SIG-M5 treated with dmso at 0.1 percent for 504 hours (cell line): ENCODE results near the gene FILIP1.
"Not testable (repeated sequence)": the region's sequence is repeated elsewhere in the genome, so short reads cannot be mapped to it uniquely, and the experiment has no call there.

Experiments used
- DNase-seq: peaks from one replicate; lab custom pipeline; 2025; ENCODE audit not compliant: unreplicated experiment; lab: John Stamatoyannopoulos, UW

FILIP1 gene

DNA sequence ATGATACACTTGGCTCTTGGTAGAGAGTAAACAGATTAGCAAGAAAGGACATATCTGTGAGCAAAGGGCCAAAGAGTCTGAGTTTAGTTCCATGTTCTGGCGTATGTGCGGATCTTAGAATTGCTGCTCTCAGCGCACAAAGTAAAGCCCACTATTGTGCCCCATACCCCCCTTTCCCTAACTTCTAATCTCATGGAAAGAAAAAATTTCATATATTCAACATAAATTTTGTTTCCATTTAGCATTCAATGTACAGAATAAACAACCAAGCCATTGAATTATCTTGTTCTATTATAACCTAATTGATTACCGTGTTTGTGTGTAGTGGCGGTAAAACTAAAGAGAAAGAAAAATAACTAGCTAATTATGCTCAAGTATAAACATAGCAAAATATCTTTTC, 30.5 kb downstream of the FILIP1 start:
- no peak for DNase-seq

DNA sequence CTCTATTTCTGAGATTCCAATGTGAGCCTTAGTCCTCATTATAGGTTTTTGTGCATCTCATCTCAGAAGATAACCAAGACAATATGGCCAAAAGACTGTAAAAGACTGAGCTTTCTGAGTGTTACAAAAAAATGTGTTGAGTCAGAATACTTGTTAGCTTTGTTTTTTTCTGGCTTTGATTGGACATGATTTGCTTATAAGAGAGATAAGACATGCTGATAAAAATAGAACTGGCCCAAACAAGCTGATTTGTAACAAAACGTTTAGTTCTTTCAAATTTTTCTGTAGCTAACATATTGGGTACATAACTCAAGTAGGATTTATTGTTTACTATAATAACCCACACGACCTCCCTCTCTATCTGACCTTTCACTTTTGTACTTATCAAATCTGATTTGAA, 32.9 kb downstream of the FILIP1 start:
- no peak for DNase-seq

DNA sequence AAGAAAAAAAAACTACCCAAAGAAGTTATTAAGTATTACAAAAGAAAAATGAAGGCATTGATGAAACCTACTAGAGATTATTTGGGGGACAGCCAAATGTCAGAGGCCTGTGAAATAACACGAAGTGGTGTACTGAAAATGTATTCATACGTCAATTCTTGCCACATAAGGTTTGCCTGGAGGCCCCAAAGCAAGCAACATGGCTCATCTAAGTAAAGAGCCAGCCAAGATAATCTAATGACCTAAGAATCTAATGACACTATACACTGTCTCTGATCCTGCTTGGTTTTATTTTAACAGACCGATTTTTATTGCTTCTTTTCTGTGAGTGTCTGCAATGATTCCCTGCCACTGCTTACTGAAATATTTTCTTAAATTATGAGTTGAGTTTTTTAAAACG, 34.7 kb downstream of the FILIP1 start:
- DNase-seq: no peak

DNA sequence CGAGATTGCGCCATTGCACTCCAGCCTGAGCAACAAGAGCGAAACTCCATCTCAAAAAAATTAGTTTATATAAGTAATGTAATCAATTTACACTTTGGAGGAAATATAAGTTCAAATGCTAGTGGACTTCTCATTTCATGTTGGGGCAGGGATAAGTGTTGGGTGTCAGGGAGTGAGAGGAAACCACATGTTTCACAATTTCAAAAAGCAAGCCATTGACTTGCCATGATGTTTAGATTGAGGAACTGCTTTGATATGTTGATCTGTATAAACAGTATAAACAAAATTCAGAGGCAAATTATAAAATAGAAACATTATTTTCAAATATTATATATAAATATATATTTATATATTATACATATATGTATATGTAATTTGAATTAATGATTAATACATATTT, 42.7 kb downstream of the FILIP1 start:
- DNase-seq: peak; percentile 4

DNA sequence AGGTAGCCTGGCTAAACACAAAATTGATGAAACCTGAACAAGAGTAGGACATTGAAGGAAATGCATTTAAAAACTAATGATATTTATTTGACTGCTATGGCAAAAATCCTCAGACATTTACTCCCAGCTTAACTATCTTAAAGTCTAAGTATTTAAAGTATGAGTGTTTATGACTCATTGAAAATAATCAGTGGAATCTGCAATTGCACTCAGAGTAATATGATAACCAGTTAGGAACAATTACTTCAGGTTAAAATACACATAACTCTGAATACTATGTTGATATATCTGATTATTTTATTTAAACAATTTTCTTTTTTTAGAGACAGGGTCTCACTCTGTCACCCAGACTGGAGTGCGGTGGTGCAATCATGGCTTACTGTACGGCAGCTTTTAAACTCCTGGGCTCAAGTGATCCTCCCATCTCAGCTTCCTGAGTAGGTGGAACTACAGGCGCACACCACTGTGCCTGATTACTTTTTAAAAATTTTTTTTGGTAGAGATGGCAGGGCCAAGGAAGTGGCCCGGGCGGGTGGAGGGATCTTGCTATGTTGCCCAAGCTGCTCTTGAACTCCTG, 43.9 kb downstream of the FILIP1 start:
- no peak for DNase-seq

DNA sequence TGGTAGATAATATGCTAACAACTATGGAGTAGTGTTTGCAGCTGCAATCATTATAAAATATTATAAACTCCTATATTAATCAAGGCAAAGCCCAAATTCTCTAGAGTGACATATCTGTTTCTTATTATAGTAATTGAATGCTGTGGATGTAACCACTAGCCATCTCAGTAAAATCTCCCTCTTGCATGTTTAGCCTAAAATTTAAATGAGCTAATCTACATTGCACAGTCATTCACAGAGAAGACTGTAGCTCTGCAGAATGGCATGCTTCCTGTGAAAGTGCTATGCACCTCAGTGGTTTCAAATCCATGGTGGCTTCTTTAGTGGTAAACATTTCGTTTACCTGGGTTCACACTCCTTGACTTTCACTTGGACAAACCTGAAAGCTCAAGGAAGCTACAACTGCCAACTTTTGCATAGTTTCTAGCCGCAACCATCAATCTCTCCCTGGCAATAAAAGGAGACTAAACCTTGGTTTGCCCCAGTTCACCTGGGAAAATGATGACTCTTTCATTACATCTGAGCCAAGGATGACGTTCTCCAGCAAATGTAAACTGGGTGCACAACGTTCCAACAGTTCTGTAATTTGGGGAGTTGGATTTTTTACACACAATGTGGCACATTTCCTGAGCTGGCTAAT, 47.2 kb downstream of the FILIP1 start:
- DNase-seq: no peak

DNA sequence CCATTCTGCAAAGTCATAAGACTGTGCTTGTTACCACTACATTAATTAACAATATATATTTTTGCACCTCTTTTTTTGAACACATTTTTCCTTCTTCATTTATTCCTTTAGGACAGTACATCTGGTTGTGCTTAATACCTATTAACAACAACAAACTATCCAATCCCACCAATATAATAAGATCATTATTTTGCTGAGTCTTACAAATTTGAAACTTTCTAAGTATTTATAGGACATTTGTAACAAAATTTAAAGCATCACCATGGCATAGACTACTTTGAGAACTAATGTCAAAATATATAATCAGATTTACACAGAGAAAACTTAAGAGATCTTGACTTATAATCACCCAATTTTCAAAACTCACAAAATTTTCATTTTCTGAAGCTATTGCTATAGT, 47.9 kb downstream of the FILIP1 start:
- DNase-seq: no peak

DNA sequence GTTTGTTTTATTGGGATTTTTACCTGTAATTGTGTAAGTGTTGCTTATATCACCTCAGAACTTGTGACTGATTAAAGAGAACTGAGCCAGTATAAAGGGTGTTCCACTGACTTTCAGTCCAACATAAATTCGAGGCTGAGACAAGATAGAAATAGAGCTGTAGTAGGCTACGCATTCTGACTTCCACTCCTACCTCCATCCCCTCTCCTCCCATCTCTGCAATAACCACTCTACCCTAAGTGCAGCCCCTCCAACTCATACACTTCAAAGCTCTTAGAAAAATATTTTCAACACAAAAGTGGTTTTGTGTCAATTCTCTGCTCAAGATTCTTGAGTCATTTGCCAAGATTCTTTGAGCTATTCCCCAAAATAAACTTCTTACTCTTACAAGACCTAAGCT, 48.7 kb downstream of the FILIP1 start:
- DNase-seq: no peak

DNA sequence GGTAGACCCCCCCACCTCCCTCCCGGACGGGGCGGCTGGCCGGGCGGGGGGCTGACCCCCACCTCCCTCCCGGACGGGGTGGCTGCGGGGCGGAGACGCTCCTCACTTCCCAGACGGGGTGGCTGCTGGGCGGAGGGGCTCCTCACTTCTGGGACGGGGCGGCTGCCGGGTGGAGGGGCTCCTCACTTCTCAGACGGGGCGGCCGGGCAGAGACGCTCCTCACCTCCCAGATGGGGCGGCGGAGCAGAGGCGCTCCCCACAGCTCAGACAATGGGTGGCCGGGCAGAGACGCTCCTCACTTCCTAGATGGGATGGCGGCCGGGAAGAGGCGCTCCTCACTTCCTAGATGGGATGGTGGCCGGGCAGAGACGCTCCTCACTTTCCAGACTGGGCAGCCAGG, 51.7 kb downstream of the FILIP1 start:
- DNase-seq: not testable (repeated sequence)

DNA sequence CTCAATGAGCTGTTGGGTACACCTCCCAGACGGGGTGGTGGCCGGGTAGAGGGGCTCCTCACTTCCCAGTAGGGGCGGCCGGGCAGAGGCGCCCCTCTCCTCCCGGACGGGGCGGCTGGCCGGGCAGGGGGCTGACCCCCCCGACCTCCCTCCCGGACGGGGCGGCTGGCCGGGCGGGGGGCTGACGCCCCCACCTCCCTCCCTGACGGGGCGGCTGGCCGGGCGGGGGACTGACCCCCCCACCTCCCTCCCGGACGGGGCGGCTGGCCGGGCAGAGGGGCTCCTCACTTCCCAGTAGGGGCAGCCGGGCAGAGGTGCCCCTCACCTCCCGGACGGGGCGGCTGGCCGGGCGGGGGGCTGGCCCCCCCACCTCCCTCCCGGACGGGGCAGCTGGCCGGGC, 52.1 kb downstream of the FILIP1 start:
- DNase-seq: not testable (repeated sequence)

DNA sequence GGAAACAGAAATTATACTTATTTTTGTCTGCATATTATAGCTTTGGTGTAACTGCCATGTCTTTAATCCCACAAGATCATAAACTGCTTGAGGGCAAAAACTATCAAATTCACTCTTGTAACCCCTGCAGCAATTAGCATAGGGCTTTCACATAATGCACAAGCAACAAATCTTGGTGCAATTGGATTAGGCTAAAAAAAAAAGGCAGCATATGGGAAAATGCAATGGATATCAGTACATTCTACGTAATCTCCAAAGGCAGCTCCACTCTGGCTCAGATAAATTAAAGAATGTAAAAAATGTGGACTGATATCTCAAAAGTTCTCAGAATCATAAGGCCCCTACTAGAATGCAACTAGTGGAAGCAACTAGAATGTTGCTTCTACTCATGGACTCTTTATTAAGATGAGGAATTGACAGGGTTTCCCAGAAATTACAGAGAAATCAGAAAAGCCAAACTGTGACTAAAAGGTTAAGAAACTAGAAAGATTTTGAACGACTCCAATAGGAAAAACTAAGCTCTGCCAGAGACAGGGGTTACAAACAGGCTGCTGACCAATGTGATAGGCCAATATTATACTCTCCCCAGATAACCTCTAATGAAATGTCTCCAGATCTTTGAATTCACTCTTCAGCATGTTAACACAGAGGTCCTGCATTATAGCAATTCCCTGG, 55.0 kb downstream of the FILIP1 start:
- no peak for DNase-seq

DNA sequence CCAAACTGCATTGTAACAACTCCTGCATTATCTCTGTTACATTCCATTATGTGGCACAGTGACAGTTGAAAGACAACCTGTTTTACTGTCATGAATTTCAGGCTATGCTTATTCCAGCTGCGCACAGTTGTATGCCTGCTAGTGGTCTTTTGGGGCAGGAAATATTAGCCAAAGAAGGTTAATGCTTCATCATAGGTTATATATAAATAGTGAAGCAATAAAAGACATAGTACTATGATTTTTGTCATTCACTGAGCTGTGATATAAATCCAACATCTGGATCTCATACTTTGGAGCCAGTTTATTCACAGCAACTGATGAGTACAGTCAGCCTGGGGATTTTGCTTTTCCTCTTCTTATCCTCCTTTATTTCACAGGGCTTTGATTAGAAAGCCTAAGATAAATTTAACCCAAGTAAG, 55.6 kb downstream of the FILIP1 start:
- no peak for DNase-seq

DNA sequence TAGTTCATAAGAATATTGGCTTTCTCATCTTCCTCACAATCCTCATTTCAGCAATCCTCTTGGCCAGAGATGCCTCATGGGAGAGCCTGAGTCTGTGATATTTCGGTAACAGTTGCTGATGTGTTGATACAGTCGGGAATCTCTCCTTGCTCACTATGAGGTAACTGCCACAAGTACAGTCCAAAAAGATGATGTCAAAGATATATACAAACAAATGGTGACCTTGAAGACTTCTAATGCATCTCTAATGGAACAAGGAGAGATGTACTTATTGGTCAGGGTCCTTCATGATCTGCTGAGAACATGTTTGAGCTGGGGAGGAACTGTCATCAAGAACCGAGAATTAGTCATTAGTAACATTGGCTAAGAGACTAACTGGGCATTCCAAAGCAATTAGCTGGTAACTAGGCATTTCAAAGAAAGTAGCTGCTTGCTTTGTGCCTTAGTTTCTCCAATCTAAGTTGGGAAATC, 56.1 kb downstream of the FILIP1 start:
- DNase-seq: no peak

DNA sequence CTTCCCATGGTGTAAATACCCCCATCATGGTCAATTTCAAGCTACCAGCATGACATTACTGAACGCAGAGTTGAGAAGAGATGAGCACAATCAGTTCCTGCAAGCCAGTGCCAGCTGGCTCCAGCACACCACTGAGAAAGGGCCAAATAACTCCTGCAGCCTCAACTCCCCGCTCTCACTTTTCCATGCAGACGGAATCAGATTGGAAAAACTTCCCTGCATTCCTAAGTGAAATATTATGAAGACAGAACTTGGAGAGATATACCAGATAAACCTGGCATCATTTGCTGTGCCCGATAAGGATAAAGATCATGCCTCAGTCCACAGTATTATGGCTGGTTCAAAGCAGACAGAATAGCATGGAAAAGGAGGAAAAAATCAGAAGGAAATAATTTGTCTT, 56.7 kb downstream of the FILIP1 start:
- no peak for DNase-seq

DNA sequence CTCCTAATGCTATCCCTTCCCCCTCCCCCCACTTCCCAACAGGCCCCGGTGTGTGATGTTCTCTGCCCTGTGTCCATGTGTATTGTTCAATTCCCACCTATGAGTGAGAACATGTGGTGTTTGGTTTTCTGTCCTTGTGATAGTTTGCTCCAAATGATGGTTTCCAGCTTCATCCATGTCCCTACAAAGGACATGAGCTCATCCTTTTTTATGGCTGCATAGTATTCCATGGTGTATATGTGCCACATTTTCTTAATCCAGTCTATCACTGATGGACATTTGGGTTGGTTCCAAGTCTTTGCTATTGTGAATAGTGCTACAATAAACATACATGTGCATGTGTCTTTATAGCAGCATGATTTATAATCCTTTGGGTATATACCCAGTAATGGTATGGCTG, 60.8 kb downstream of the FILIP1 start:
- not testable (repeated sequence) for DNase-seq

DNA sequence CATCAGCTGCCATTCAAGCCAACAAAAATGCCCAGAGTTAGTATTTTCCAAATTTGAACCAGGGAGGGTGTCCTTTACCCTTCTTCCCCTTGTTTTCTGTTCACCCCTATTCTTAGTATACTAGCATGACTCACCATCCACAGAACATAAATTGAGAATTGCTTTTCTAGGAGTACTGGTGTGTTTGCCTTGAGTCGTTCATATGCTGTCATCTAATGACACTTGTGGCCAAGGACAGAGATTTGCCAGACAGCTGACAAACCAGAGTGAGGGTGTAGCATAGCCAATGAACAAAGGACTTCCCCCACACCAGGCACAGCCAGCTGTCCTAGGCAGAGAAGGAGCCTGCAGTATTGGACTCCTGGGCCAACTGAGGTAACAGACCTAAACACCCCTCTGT, 62.2 kb downstream of the FILIP1 start:
- no peak for DNase-seq

DNA sequence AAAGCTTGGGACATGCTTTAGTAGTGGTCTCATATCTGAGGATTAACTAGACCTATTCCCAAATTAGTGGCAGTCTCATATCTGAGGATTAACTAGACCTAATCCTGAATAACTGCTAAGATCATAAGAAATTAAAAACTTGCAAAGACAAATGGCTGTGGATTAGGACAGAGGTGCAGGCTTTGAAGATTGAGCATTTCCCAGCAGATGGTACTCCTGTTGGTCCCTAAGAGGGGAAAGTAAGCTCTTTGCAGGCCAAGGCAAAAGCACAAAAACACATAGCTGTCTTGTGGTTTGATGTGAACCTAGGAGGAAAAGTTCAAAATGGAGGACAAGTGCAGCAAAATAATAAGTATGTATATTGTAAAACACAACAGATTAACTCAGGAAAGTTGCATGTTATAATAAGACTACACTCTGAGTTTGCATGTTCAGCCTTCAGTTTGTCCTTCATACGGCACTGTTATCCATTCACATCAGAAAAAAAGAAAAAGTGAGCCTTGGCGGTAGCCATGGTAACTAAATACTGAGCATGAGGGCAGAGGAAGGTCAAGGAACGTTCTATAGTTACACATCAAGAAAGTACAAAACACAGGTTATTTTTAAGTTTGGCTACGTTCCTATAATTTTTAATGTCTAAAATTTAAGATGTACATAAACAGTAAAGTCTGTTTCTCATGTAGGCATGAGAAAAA, 62.8 kb downstream of the FILIP1 start:
- DNase-seq: no peak

DNA sequence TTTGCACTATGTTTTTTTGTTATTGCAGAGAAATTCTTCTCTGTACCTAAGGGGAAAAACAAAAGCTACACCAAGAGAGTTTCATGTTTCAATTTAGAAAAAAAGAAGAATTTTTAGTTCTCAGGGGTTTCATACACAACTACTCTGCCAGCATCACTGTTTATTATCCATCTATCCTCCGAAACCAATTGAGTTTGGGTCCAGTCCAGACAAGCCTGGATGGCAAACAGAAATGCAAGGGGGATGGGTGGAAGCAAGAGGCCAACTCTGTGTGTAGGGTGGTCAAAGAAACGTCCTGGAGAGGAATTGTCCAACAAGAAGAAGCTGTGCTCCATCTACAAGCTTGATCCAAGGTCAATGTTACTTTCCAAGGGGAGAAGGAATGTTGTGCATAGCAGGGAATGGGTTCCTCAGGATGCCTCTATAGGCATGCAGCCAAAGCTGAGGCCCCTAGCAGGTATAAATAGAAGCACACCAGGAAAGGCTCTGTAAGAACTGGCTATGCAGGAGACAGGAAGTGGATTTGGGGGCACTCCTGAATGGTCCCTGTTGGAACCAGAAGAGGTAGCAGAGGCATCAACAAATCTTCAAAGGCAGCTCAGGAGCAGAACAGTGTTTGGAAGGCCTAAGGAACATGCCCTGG, 64.4 kb downstream of the FILIP1 start:
- DNase-seq: no peak

DNA sequence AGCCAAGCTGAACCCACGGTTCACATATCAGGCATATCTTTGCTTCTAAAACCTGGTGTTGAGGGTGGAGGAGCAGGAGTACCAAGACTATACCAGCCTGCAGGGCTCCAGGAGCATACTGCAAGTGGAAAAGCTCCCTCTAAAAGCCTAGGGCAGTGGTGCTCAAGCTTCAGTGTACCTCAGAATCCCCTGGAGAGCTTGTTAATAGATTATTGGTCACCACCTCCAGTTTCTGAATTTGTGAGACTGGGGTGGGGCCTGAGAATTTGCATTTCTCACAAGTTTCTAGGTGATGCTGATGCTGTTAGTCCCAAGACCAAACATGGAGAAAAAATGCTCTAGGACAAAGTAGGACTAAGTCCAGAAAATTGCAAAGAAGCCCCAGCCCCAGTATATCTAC, 65.4 kb downstream of the FILIP1 start:
- DNase-seq: no peak

DNA sequence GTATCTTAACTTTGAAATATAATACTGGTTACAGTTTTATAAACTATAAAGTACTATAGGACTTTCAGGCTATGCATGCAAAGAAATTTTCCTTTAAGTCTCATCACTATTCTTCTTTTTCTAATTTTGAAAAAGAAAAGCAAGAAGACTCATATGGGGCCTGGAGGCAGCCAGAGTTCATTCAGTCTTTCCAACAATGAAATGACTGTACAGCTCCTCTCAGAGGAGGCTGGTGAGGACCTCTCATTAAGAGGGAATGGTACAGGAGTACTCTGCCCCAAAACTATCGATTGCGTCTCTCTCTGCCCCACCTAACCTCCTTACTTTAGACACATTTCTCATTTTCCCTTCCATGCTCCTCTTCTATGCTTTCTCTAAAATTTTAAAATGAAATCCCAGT, 66.3 kb downstream of the FILIP1 start:
- DNase-seq: no peak
